SU-DHL-6 (cell line): ENCODE results near the gene SYT10.

Experiments used
- H2AFZ ChIP-seq: fragments of 200-600 bp; sonication (generic); 2 replicates; pipeline ENCODE4 v1.6.1; 2014; ENCODE audit warnings: low read depth, mild to moderate bottlenecking, moderate library complexity, mixed read lengths, antibody characterized with exemption, low read length; ENCODE audit not compliant: severe bottlenecking
- H3F3A ChIP-seq: fragments of 200-600 bp; shearing (Covaris generic); 2 replicates; pipeline ENCODE4 v1.6.0; 2016; ENCODE audit warnings: antibody characterized with exemption, mild to moderate bottlenecking; ENCODE audit not compliant: insufficient read depth
- H3K27ac ChIP-seq: fragments of 200-600 bp; sonication (generic); 2 replicates; pipeline ENCODE4 v1.5.1; 2016; ENCODE audit warnings: low read depth, mild to moderate bottlenecking, low read length, moderate library complexity, mixed read lengths
- H3K27me3 ChIP-seq: fragments of 200-600 bp; sonication (generic), shearing (Covaris generic); 2 replicates; pipeline ENCODE4 v1.6.0; 2014; ENCODE audit warnings: mild to moderate bottlenecking, low read length
- H3K36me3 ChIP-seq: fragments of 200-600 bp; sonication (generic); 2 replicates; pipeline ENCODE4 v1.6.1; 2014; ENCODE audit warnings: mild to moderate bottlenecking, low read length, mixed read lengths
- H3K4me2 ChIP-seq: fragments of 300-600, 200-600 bp; shearing (Covaris generic), sonication (generic); 2 replicates; pipeline ENCODE4 v1.6.0; 2014; ENCODE audit warnings: low read length, low read depth, mild to moderate bottlenecking; ENCODE audit not compliant: poor library complexity, severe bottlenecking
- H3K4me3 ChIP-seq: fragments of 200-600 bp; sonication (generic); 2 replicates; pipeline ENCODE4 v1.5.1; 2014; ENCODE audit warnings: antibody characterized with exemption, low read length, mild to moderate bottlenecking, mixed read lengths; ENCODE audit not compliant: insufficient read depth, poor library complexity, severe bottlenecking
- H3K79me2 ChIP-seq: fragments of 200-600 bp; sonication (generic); 2 replicates; pipeline ENCODE4 v1.6.1; 2014; ENCODE audit warnings: mild to moderate bottlenecking, low read length, moderate library complexity; ENCODE audit not compliant: insufficient read depth
- H3K9ac ChIP-seq: fragments of 200-600 bp; sonication (generic); 2 replicates; pipeline ENCODE4 v1.7.0; 2014; ENCODE audit warnings: mild to moderate bottlenecking, low read length
- H3K9me2 ChIP-seq: fragments of 200-600 bp; sonication (generic); replicated peaks from 2 replicates; pipeline ENCODE4 v1.6.1; 2014; ENCODE audit warnings: low read length; ENCODE audit not compliant: insufficient read depth
- H3K9me3 ChIP-seq: fragments of 200-600 bp; sonication (generic); 2 replicates; pipeline ENCODE4 v1.6.1; 2014; ENCODE audit warnings: low read length, mixed read lengths; ENCODE audit not compliant: insufficient read depth
- H4K20me1 ChIP-seq: fragments of 200-600 bp; sonication (generic); 2 replicates; pipeline ENCODE4 v1.6.1; 2014; ENCODE audit warnings: low read depth, mild to moderate bottlenecking, antibody characterized with exemption, low read length, moderate library complexity, mixed read lengths
- EZH2phosphoT487 ChIP-seq: fragments of 200-600 bp; sonication (generic), shearing (Covaris generic); conservative IDR thresholded peaks from 2 replicates; pipeline ENCODE4 v1.6.1; 2018; ENCODE audit warnings: mild to moderate bottlenecking, antibody characterized with exemption, low read length, moderate library complexity, mixed read lengths
- TF ChIP-seq, protein P1 (sequence below): fragments of 200-600 bp; sonication (generic); IDR thresholded peaks from one replicate; pipeline ENCODE4 v1.5.1; 2017; ENCODE audit warnings: antibody characterized with exemption, mild to moderate bottlenecking, low read length, moderate library complexity; ENCODE audit not compliant: insufficient read depth, poor library complexity, severe bottlenecking

Gene SYT10

DNA sequence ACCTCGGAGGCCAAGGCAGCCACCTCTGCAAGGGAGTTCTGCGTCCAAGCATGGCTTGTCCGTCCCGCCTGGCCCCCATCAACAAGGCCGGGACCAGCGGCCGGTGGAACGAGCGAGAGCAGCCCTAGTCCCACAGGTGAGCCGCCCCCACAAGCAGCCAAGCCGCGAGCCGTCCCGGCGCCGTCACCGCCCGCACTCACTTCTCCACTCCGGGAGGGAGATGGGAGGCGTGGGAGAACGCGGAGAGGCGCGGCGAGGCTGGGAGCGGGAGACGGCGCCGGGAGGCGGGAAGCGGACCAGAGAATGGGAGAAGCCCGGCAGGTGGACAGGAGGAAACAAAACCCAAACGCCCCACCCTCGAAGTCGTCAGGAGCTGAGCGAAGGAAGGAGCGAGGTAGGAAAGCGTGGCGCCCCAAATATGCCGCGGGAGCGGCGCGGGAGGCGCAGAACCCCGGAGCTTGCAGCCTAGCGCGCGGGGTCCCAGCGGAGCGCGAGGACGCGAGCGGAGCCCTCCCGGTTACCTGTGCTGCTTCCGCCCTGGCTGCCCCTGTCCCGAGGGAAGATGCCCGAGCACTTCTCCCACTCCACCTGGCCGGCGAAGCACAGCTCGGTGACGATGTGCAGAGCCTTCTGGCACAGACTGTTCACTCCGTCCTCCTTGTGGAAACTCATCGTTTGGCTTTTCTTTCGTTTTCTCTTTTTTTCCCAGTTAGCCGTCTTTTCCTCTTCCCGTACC is 600 bp downstream of the SYT10 start:
- Histone ChIP-seq H3K9ac (no peak overlapping the region), H4K20me1 (no peaks in the 10 kb centered on the region), H3K4me3 (no peak overlapping the region), H3K9me2 (no peaks in the 10 kb centered on the region), H3K36me3 (no peaks in the 10 kb centered on the region), H3K9me3 (no peaks in the 10 kb centered on the region), H3K4me2 (no peak overlapping the region), H3K27ac (no peak overlapping the region), H3K79me2 (no peaks in the 10 kb centered on the region), H3F3A (no peaks in the 10 kb centered on the region), H2AFZ (no peak overlapping the region), H3K27me3 (no peaks in the 10 kb centered on the region)
- TF ChIP-seq EZH2phosphoT487: no peak
- TF ChIP-seq, protein P1, sequence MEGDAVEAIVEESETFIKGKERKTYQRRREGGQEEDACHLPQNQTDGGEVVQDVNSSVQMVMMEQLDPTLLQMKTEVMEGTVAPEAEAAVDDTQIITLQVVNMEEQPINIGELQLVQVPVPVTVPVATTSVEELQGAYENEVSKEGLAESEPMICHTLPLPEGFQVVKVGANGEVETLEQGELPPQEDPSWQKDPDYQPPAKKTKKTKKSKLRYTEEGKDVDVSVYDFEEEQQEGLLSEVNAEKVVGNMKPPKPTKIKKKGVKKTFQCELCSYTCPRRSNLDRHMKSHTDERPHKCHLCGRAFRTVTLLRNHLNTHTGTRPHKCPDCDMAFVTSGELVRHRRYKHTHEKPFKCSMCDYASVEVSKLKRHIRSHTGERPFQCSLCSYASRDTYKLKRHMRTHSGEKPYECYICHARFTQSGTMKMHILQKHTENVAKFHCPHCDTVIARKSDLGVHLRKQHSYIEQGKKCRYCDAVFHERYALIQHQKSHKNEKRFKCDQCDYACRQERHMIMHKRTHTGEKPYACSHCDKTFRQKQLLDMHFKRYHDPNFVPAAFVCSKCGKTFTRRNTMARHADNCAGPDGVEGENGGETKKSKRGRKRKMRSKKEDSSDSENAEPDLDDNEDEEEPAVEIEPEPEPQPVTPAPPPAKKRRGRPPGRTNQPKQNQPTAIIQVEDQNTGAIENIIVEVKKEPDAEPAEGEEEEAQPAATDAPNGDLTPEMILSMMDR: no peak

DNA sequence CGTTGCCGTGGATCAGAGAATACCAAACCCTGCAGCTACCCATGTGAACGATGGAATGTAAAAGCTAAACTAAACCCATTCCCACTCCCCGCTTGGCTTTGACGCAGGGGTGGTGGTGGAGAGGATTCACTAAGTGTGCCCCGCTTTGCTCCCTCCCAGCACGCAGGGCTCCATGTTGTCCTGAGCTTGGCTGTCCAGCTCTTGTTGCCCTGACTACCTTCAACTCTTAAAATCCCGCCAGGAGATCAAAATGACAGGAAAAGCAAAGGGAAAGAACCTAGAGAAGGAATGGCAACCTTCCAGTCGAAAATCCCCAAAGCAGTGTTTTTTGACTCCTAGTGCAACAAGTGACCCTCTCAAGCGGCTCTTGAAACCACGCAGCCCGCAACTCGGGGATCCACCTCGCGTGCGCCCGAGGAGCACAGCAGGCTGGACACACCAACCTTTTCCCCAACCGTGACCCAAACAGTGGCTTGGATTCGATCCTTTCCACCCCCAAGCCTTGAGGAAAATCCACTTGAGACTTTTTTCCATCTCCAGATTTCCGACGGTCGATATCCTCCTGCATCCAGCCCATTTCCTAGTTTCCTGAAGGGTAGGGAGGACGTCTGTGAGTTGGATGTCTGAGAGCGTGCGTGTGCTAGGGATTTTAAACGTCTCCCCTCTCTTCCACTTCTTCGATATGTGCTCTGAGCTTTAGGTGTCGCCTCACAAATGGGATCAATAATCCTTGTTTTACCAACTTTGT is 1.4 kb downstream of the SYT10 start:
- H3K4me2 ChIP-seq: no peak overlapping the region

DNA sequence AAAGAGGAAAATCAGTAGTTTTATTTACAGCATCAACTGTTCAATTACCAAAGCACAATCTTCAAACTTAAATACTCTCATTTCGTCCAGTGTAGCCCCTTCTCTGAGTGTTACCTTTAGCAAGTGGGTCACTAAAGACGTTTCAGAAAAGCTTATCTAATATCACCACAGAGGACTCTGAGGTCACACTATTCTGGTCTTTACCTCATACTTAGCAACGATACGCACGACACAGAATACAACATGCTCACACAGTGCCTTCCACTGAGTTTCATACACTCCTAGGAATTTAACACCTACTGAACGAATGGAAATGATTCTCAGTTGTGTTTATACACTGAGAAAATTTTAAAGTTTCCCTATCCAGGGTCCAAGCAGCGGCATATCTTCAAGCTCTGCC is 2.0 kb downstream of the SYT10 start:
- Histone ChIP-seq H3F3A (no peaks in the 10 kb centered on the region), H3K9ac (no peak overlapping the region), H3K4me3 (no peak overlapping the region), H3K79me2 (no peaks in the 10 kb centered on the region), H3K9me3 (no peaks in the 10 kb centered on the region), H3K27me3 (no peaks in the 10 kb centered on the region), H4K20me1 (no peaks in the 10 kb centered on the region), H3K9me2 (no peaks in the 10 kb centered on the region), H3K4me2 (no peak overlapping the region), H3K27ac (no peak overlapping the region), H3K36me3 (no peaks in the 10 kb centered on the region), H2AFZ (no peak overlapping the region)
- TF ChIP-seq, protein P1: no peak

More for the DNA sequence above, 1.4 kb downstream of the SYT10 start:
- TF ChIP-seq, protein P1: no peak
- no peak for TF ChIP-seq EZH2phosphoT487
- no peaks in the 10 kb centered on the region for H4K20me1 ChIP-seq
- H2AFZ ChIP-seq: no peak overlapping the region
- H3K4me3 ChIP-seq: no peak overlapping the region
- H3K36me3 ChIP-seq: no peaks in the 10 kb centered on the region
- H3K27ac ChIP-seq: no peak overlapping the region
- no peaks in the 10 kb centered on the region for H3K9me3 ChIP-seq
- H3F3A ChIP-seq: no peaks in the 10 kb centered on the region
- H3K9me2 ChIP-seq: no peaks in the 10 kb centered on the region
- H3K79me2 ChIP-seq: no peaks in the 10 kb centered on the region
- no peaks in the 10 kb centered on the region for H3K27me3 ChIP-seq
- no peak overlapping the region for H3K9ac ChIP-seq
